Heart right ventricle (tissue), 16 donors: Measurements from ENCODE around the gene LYRM9. TPM values are rescaled to one million over a fixed set of nuclear protein-coding genes. Genes with fewer than 3 reads are reported as not detected.
"Not testable (repeated sequence)": the region's sequence is repeated elsewhere in the genome, so short reads cannot be mapped to it uniquely, and the experiment has no call there.

Source experiments
- ATAC-seq, 8 donors: fragments of 200-7000 bp; cut with Tn5 transposase; one replicate each; pipeline ENCODE4 v1.9.1; 2020; ENCODE audit warnings: mild to moderate bottlenecking in 8 of 8, moderate library complexity in 8 of 8, moderate number of reproducible peaks in 1 of 8
- DNase-seq, 2 donors: peaks; one replicate each; pipeline ENCODE4 v3.0.0-alpha.2; 2020
- H3K27ac ChIP-seq, 10 donors: fragments of 200-600 bp; sonication (generic) in 2 of 10; one replicate each; pipeline versions ENCODE4 v1.5.0 to v1.8.0; 2020 to 2022; ENCODE audit warnings: mild to moderate bottlenecking in 3 of 10
- H3K27me3 ChIP-seq, 7 donors: fragments of 200-600 bp; one replicate each; pipeline ENCODE4 v1.8.0; 2021 to 2022; ENCODE audit warnings: mild to moderate bottlenecking in 2 of 7
- H3K36me3 ChIP-seq, 9 donors: fragments of 200-600 bp; sonication (generic) in 1 of 9; one replicate each; pipeline versions ENCODE4 v1.5.0 to v1.8.0; 2020 to 2022; ENCODE audit warnings: mild to moderate bottlenecking in 2 of 9
- H3K4me1 ChIP-seq, 9 donors: fragments of 200-600 bp; sonication (generic) in 1 of 9; one replicate each; pipeline versions ENCODE4 v1.5.0 to v1.8.0; 2020 to 2022; ENCODE audit warnings: mild to moderate bottlenecking in 4 of 9
- H3K4me3 ChIP-seq, 10 donors: fragments of 200-600 bp; sonication (generic) in 2 of 10; one replicate each; pipeline versions ENCODE4 v1.5.0 to v1.8.0; 2020 to 2022; ENCODE audit warnings: mild to moderate bottlenecking in 7 of 10, moderate library complexity in 2 of 10
- H3K9me3 ChIP-seq, 11 donors: fragments of 200-600 bp in 10 of 11; sonication (generic) in 2 of 11; one replicate each; pipeline versions ENCODE4 v1.5.0 to v1.8.0; 2013 to 2022; ENCODE audit warnings: mild to moderate bottlenecking in 2 of 11, control low read depth in 1 of 11, moderate library complexity in 1 of 11
- CTCF ChIP-seq, 9 donors: fragments of 200-600 bp; sonication (generic) in 2 of 9; IDR thresholded peaks; one replicate each; pipeline versions ENCODE4 v1.5.0 to v1.8.0; 2021 to 2022; ENCODE audit warnings: antibody characterized with exemption in 9 of 9, mild to moderate bottlenecking in 5 of 9, moderate library complexity in 1 of 9
- WGBS, 2 donors: extraction: QIAGEN DNeasy Blood & Tissue Kit; methylation state at CpG; one replicate each; pipeline ENCODE4 v1.1.7; 2013; ENCODE audit warnings: inconsistent platforms in 1 of 2; 5-methylcytosine and 5-hydroxymethylcytosine counted together
- intact Hi-C, 10 donors: fragments of 100-400 bp; cut with DNase I; formaldehyde crosslinking; loops; one replicate each; pipeline versions ENCODE4 v1.11.1 to v1.14.2; 2022
- polyA plus RNA-seq, 2 donors: library from polyadenylated mRNA; stranded (reverse); fragments of 200-250 nt; gene quantifications; one replicate each; pipeline ENCODE4 v1.2.3, GENCODE V29; 2013
- total RNA-seq, 10 donors: library from RNA; stranded (reverse); fragmentation: NEBNext Ultra II Directional in 3 of 10; extraction: Animal tissue kit (Norgen Biotek cat#: 25700) in 3 of 10; gene quantifications; one replicate each; pipeline versions ENCODE4 v1.2.1 to v1.2.4, GENCODE V29; 2021 to 2023
- donor health status: Arrhythmogenic right ventricular cardiomyopathy.
- donor health status: ischemic (EF 13 %, LVEDD 7.1; RV severe dilation, severe dysfunction).
- donor health status: healthy with polysubstance abuse.
- donor health status: DM: no; HTN: yes; CAD: no.
- donor health status: DM: no; HTN: no; CAD: no.
- donor health status: ischemic (EF 25% LVEDD 6.9; RV normal size, moderate dysfunction).
- donor health status: ischemic (EF 25% LVEDD 5.7; RV mildly dilated, moderate dysfunction).
- donor health status: healthy.
- donor health status: DM: yes; HTN: yes; CAD: no.
- donor health status: Ischemic cardiomyopathy.
- donor health status: ischemic (EF 35%, LVEDD 5.7; RV mildly dilated, moderate dysfunction).
- donor health status: nonischemic (EF 11% LVEDD 7.7; RV severe dilation, severe dysfunction).
- donor health status: DM: yes; HTN: yes; CAD: no.
- donor health status: PGD.
- donor health status: ischemic (EF 29% LVEDD 5.4; RV normal size, mild dysfunction).
- donor health status: nonischemic (EF 23%, LVEDD 6.1; RV moderate dilation, normal function).

The LYRM9 gene
- total and polyA plus RNA-seq, 12 donors: 4.1 to 13.3 (median 9.4) TPM

- no peaks in the 10 kb centered on the region for H3K27me3 ChIP-seq
- no peak overlapping the region for H3K27ac ChIP-seq
- no peak for DNase-seq
- no peak overlapping the region for H3K4me3 ChIP-seq
- no peaks in the 10 kb centered on the region for H3K4me1 ChIP-seq
- intact Hi-C loops: no loop called here
- H3K36me3 ChIP-seq: no peaks in the 10 kb centered on the region
- no peak for TF ChIP-seq CTCF (IDR thresholded peaks at IDR 0.05)
- ATAC-seq: no peak
- H3K9me3 ChIP-seq: no peaks in the 10 kb centered on the region
Observed at GRCh38 chr17:27836651-27837050, 56.5 kb downstream of the LYRM9 start.

- no peak overlapping the region for H3K4me3 ChIP-seq
- no peaks in the 10 kb centered on the region for H3K27me3 ChIP-seq
- no peaks in the 10 kb centered on the region for H3K9me3 ChIP-seq
- no peak overlapping the region for H3K27ac ChIP-seq
- H3K4me1 ChIP-seq: peaks cover 0 to 5% (median 0%) of the 10 kb centered on the region in 9 donors
- H3K36me3 ChIP-seq: no peaks in the 10 kb centered on the region
- DNase-seq (no peak), ATAC-seq (no peak)
- intact Hi-C loops: no loop called here
- WGBS, 2 donors: 87 to 89% methylated on average over 3 of the region's 3 CpGs
- TF ChIP-seq CTCF (IDR thresholded peaks at IDR 0.05): no peak
Observed at GRCh38 chr17:27834571-27834970, 58.6 kb downstream of the LYRM9 start.

- H3K4me3 ChIP-seq: no peak overlapping the region
- H3K36me3 ChIP-seq: no peaks in the 10 kb centered on the region
- no peak for TF ChIP-seq CTCF (IDR thresholded peaks at IDR 0.05)
- intact Hi-C loops: no loop called here
- peaks cover 0 to 5% (median 0%) of the 10 kb centered on the region in 9 donors for H3K4me1 ChIP-seq
- no peak for ATAC-seq
- H3K27me3 ChIP-seq: no peaks in the 10 kb centered on the region
- H3K9me3 ChIP-seq: no peaks in the 10 kb centered on the region
- H3K27ac ChIP-seq: no peak overlapping the region
- no peak for DNase-seq
Observed at GRCh38 chr17:27832831-27833230, 60.3 kb downstream of the LYRM9 start.

GRCh38 chr17:27829888-27830287 lies 63.3 kb downstream of the LYRM9 start:
- intact Hi-C loops, H3K27me3 ChIP-seq, H3K27ac ChIP-seq, DNase-seq, H3K4me1 ChIP-seq, H3K36me3 ChIP-seq, H3K4me3 ChIP-seq, H3K9me3 ChIP-seq: not testable (repeated sequence)
- 21 to 24% methylated on average over 1 of the region's 1 CpG for WGBS, 2 donors
- peak in 5 of 8 donors; percentile 33 to 69 (median 59) for ATAC-seq

- ATAC-seq, H3K4me1 ChIP-seq, DNase-seq, H3K4me3 ChIP-seq, H3K27ac ChIP-seq, H3K36me3 ChIP-seq, H3K9me3 ChIP-seq, H3K27me3 ChIP-seq, intact Hi-C loops: not testable (repeated sequence)
- WGBS, 2 donors: no CpG with 5 or more reads among the region's 2 CpGs
Observed at GRCh38 chr17:27829143-27829711, 63.9 kb downstream of the LYRM9 start.

Other genes with a start within 250 kb of the LYRM9 start
- 1 to 10 TPM in 1 of 10 donors, under 1 TPM in 8, not detected in 1; 0.10 to 1.6 (median 0.24) TPM for gene NOS2, start 92.8 kb downstream of the LYRM9 start, total RNA-seq
- gene NOS2, start 92.8 kb downstream of the LYRM9 start, polyA plus RNA-seq: under 1 TPM in 1 of 2 donors, not detected in 1; 0.06 TPM
- 10 to 100 TPM; 18.3 to 27.3 (median 21.5) TPM for gene NLK, start 149.3 kb upstream of the LYRM9 start, total RNA-seq
- gene NLK, start 149.3 kb upstream of the LYRM9 start, polyA plus RNA-seq: 10 to 100 TPM in 1 of 2 donors, 1 to 10 TPM in 1; 5.2 to 10.2 TPM